ENCODE data around the gene GPR39.

The GPR39 gene

DNA sequence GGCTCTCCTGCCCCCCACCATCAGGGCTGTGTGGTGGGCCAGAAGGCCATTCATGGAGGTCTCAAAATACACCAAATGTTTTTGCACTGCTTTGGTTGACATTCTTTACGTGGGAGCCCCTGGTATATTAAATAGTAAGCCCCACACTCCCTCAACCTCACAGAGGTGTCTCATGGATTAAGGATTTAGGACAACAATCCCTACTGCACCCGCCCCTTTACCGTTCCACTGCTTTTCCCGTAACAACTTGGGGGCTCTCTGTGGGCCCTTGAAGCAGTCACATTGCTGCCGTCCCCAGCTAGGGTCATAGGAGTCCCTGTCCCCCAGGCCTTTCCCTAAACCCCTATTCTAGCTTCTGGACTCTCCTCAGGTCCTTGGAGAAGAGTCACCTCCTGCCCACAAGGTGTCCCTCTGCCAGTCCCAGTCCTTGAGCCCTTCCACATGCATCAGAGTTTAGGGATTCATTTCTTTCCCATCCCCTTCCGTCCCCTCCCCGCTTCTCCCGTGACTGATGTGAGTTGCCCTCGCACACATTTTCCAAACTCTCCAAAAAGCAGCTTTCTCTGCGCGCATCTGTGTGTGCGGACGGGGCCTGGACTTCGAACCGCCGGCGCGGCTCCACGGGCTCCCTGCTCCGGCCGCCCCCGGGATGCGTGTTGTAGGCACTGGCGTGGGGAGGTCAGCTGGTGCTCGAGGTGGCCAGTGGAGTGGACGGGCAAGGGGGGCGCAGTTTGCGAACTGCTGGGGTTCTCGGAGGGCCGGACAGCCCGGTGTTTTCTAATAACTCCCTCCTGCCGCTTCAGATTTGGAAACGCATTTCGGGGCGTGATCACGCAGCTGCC, 168.6 kb downstream of the GPR39 start:
- H3K9me3 ChIP-seq (ENCODE audit: control insufficient read depth in 5 of 5, low read length in 5 of 5): no peaks in the 10 kb centered on the region
- H3K36me3 ChIP-seq (ENCODE audit: control insufficient read depth in 5 of 5, insufficient read depth in 5 of 5, low read length in 5 of 5): no peaks in the 10 kb centered on the region
- no peak overlapping the region for H3K27ac ChIP-seq (ENCODE audit: low read depth, low read length)
- no peak overlapping the region for H3K4me3 ChIP-seq (ENCODE audit: low read depth in 1 of 5, low read length in 5 of 5)
- H3K9ac ChIP-seq (ENCODE audit: low read length in 5 of 5): no peak overlapping the region
- H3K4me1 ChIP-seq (ENCODE audit: control insufficient read depth in 5 of 5, insufficient read depth in 5 of 5, low read length in 5 of 5): no peaks in the 10 kb centered on the region
- no peaks in the 10 kb centered on the region for H3K27me3 ChIP-seq (ENCODE audit: control insufficient read depth in 5 of 5, insufficient read depth in 4 of 5, low read length in 5 of 5)

DNA sequence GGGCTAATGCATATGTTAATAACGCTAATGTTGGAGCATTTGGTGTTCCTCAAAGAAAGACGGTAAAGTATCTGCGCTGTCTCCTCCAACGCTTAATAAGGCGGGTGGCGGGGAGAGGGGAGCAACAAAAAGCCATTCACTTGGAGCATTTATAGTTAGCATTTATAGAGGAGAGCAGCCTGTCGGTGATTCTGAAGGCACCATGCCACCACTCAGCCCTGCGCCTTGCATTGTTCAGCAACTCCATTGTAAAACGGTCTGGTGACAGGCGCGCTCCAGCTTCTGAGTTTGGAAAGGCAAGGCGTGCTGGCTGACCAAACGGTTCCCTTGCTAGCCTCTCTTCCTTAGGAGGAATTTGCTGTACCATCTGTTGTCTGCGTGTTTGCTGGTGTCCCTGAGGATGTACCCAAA, 169.5 kb downstream of the GPR39 start:
- Histone ChIP-seq H3K27me3 (ENCODE audit: control insufficient read depth in 5 of 5, insufficient read depth in 4 of 5, low read length in 5 of 5) (no peaks in the 10 kb centered on the region), H3K27ac (ENCODE audit: low read depth, low read length) (no peak overlapping the region), H3K4me3 (ENCODE audit: low read depth in 1 of 5, low read length in 5 of 5) (no peak overlapping the region), H3K9ac (ENCODE audit: low read length in 5 of 5) (no peak overlapping the region), H3K9me3 (ENCODE audit: control insufficient read depth in 5 of 5, low read length in 5 of 5) (no peaks in the 10 kb centered on the region), H3K36me3 (ENCODE audit: control insufficient read depth in 5 of 5, insufficient read depth in 5 of 5, low read length in 5 of 5) (no peaks in the 10 kb centered on the region), H3K4me1 (ENCODE audit: control insufficient read depth in 5 of 5, insufficient read depth in 5 of 5, low read length in 5 of 5) (no peaks in the 10 kb centered on the region)

DNA sequence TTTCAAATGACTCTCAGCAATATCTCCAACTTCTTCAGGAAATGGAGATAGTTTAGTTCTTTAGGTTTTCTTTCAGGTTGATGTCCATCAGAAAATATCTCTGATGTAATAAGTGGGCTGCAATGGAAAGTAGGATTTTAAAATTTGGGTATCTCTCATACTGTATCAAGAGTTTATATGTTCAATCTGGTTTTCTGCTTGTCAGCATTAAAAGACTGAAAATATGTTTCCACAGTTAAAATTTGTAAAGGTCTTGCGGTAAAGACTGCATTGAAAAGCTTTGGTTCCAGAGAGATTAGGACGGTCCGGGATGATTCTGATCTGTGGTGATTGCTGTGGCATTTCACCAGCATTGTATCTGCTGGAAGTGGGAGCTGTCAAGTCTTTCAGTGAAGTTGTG, 170.2 kb downstream of the GPR39 start:
- Histone ChIP-seq H3K9ac (ENCODE audit: low read length in 5 of 5) (no peak overlapping the region), H3K9me3 (ENCODE audit: control insufficient read depth in 5 of 5, low read length in 5 of 5) (no peaks in the 10 kb centered on the region), H3K36me3 (ENCODE audit: control insufficient read depth in 5 of 5, insufficient read depth in 5 of 5, low read length in 5 of 5) (no peaks in the 10 kb centered on the region), H3K27me3 (ENCODE audit: control insufficient read depth in 5 of 5, insufficient read depth in 4 of 5, low read length in 5 of 5) (no peaks in the 10 kb centered on the region), H3K27ac (ENCODE audit: low read depth, low read length) (no peak overlapping the region), H3K4me3 (ENCODE audit: low read depth in 1 of 5, low read length in 5 of 5) (no peak overlapping the region), H3K4me1 (ENCODE audit: control insufficient read depth in 5 of 5, insufficient read depth in 5 of 5, low read length in 5 of 5) (no peaks in the 10 kb centered on the region)

DNA sequence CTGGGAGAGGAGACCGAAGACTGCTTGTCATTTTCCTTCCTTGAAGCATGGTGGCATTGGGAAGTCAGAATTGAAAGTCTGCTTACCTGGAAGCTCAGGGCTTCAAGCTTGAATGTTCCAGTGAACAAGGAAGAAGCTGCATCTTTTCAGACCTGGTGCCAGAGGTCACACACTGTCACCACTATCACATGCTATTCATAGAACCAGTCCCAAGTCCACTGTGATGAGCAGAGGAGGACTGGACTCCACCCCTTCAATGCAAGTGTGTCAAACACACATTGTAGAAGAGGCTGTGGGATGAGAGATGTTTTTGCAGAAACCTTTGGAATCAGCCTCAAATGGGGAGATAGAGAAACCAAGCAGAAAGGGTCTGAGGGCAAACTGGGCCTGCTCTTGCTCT, 172.0 kb downstream of the GPR39 start:
- Histone ChIP-seq H3K9me3 (ENCODE audit: control insufficient read depth in 5 of 5, low read length in 5 of 5) (no peaks in the 10 kb centered on the region), H3K27ac (ENCODE audit: low read depth, low read length) (no peak overlapping the region), H3K4me3 (ENCODE audit: low read depth in 1 of 5, low read length in 5 of 5) (no peak overlapping the region), H3K4me1 (ENCODE audit: control insufficient read depth in 5 of 5, insufficient read depth in 5 of 5, low read length in 5 of 5) (no peaks in the 10 kb centered on the region), H3K27me3 (ENCODE audit: control insufficient read depth in 5 of 5, insufficient read depth in 4 of 5, low read length in 5 of 5) (no peaks in the 10 kb centered on the region), H3K9ac (ENCODE audit: low read length in 5 of 5) (no peak overlapping the region), H3K36me3 (ENCODE audit: control insufficient read depth in 5 of 5, insufficient read depth in 5 of 5, low read length in 5 of 5) (no peaks in the 10 kb centered on the region)

DNA sequence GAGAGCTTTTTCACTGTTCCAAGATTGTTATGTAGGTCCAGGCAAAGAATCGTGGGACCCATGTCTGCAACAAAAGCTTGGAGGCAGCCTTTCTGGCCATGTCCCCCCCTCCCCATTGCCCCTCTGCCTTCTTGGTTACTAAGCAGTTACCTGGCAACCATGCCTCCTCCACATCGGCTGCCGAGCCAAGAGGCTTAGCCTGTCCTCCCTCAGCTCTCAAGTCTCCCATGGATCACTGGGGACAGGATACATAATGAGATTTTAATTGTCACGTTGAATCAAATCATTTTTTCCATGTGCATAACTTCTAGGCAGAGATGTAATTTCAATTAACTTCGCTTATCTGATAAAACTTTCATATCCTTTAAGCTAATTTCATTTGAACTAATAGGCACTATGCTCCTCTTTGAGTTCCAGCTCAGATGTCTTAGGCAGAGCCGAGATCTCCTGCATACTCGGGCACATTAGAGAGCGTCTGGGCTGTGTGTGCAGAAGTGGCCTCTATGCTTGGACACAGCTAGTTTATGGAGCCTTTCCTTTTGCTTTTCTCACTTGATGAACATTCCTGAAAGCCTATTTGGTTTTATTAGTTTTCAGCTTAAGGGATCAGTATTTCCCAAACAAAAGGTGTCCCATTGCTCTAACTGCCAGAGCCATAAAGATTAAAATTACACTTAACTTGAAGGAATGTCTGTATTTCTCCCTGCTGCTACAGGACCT, 172.7 kb downstream of the GPR39 start:
- Histone ChIP-seq H3K9me3 (ENCODE audit: control insufficient read depth in 5 of 5, low read length in 5 of 5) (no peaks in the 10 kb centered on the region), H3K27ac (ENCODE audit: low read depth, low read length) (no peak overlapping the region), H3K4me1 (ENCODE audit: control insufficient read depth in 5 of 5, insufficient read depth in 5 of 5, low read length in 5 of 5) (no peaks in the 10 kb centered on the region), H3K27me3 (ENCODE audit: control insufficient read depth in 5 of 5, insufficient read depth in 4 of 5, low read length in 5 of 5) (no peaks in the 10 kb centered on the region), H3K4me3 (ENCODE audit: low read depth in 1 of 5, low read length in 5 of 5) (no peak overlapping the region), H3K9ac (ENCODE audit: low read length in 5 of 5) (no peak overlapping the region), H3K36me3 (ENCODE audit: control insufficient read depth in 5 of 5, insufficient read depth in 5 of 5, low read length in 5 of 5) (no peaks in the 10 kb centered on the region)

DNA sequence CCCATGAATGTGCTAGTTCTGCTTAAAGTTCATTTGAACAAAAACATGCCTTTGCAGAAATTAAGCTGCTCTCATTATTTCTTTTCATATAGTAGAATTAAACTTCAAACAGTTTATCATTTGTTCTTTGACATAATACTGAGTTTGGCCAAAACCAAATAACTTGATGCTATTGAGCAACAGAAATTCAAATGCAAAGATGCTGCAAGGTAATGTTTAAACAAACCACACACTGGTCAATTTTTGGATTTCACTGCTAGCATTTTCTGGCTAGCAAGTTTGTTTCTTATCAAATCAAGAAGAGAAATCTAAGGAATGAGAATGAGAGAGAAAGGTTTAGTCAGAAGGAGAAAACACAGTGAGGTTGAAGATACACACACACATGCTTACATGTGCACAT, 173.4 kb downstream of the GPR39 start:
- H3K9me3 ChIP-seq (ENCODE audit: control insufficient read depth in 5 of 5, low read length in 5 of 5): no peaks in the 10 kb centered on the region
- no peaks in the 10 kb centered on the region for H3K27me3 ChIP-seq (ENCODE audit: control insufficient read depth in 5 of 5, insufficient read depth in 4 of 5, low read length in 5 of 5)
- H3K4me3 ChIP-seq (ENCODE audit: low read depth in 1 of 5, low read length in 5 of 5): no peak overlapping the region
- H3K36me3 ChIP-seq (ENCODE audit: control insufficient read depth in 5 of 5, insufficient read depth in 5 of 5, low read length in 5 of 5): no peaks in the 10 kb centered on the region
- H3K9ac ChIP-seq (ENCODE audit: low read length in 5 of 5): no peak overlapping the region
- H3K4me1 ChIP-seq (ENCODE audit: control insufficient read depth in 5 of 5, insufficient read depth in 5 of 5, low read length in 5 of 5): no peaks in the 10 kb centered on the region
- no peak overlapping the region for H3K27ac ChIP-seq (ENCODE audit: low read depth, low read length)

DNA sequence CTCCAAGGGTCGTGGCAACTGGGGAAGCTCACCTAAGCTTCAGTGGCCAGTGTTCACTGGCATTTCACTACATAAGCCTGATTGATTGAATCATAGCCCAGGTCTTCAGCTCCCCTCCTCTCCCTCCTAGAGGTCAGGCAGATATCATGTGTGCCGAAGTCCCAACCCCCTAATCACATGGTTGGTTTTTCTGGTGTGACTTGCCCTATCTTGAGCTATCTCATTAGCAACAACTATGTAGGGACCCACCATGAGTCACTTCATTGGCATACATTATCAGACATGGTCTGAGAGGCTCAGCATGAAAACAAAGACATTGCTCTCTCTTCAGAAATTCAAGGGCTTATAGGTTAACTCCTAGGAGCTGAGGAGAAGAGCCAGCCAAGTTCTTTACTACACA, 176.6 kb downstream of the GPR39 start:
- peaks cover 0 to 5% (median 4%) of the 10 kb centered on the region in 5 donors for H3K9me3 ChIP-seq (ENCODE audit: control insufficient read depth in 5 of 5, low read length in 5 of 5)
- H3K27ac ChIP-seq (ENCODE audit: low read depth, low read length): no peak overlapping the region
- H3K36me3 ChIP-seq (ENCODE audit: control insufficient read depth in 5 of 5, insufficient read depth in 5 of 5, low read length in 5 of 5): no peaks in the 10 kb centered on the region
- H3K9ac ChIP-seq (ENCODE audit: low read length in 5 of 5): no peak overlapping the region
- no peak overlapping the region for H3K4me3 ChIP-seq (ENCODE audit: low read depth in 1 of 5, low read length in 5 of 5)
- no peaks in the 10 kb centered on the region for H3K27me3 ChIP-seq (ENCODE audit: control insufficient read depth in 5 of 5, insufficient read depth in 4 of 5, low read length in 5 of 5)
- no peaks in the 10 kb centered on the region for H3K4me1 ChIP-seq (ENCODE audit: control insufficient read depth in 5 of 5, insufficient read depth in 5 of 5, low read length in 5 of 5)

DNA sequence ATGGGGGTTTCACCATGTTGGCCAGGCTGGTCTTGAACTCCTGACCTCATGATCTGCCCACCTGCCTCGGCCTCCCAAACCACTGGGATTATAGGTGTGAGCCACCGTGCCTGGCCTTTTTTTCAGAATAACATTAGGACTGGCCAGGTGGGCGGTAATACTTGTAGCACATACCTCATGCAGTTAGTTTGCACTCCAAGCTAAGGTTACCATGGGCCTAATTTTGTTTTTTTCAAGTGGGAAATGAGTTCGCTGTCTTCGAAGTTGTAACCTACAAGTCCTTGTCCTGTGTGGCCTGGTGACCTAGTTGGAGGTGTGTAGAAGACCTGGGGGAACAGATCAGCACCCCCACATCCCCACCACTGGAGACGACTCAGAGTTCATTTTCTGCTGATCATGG, 178.6 kb downstream of the GPR39 start:
- Histone ChIP-seq H3K4me3 (ENCODE audit: low read depth in 1 of 5, low read length in 5 of 5) (no peak overlapping the region), H3K27ac (ENCODE audit: low read depth, low read length) (no peak overlapping the region), H3K4me1 (ENCODE audit: control insufficient read depth in 5 of 5, insufficient read depth in 5 of 5, low read length in 5 of 5) (no peaks in the 10 kb centered on the region), H3K9me3 (ENCODE audit: control insufficient read depth in 5 of 5, low read length in 5 of 5) (peaks cover 0 to 5% (median 4%) of the 10 kb centered on the region in 5 donors), H3K9ac (ENCODE audit: low read length in 5 of 5) (no peak overlapping the region), H3K27me3 (ENCODE audit: control insufficient read depth in 5 of 5, insufficient read depth in 4 of 5, low read length in 5 of 5) (no peaks in the 10 kb centered on the region), H3K36me3 (ENCODE audit: control insufficient read depth in 5 of 5, insufficient read depth in 5 of 5, low read length in 5 of 5) (no peaks in the 10 kb centered on the region)

DNA sequence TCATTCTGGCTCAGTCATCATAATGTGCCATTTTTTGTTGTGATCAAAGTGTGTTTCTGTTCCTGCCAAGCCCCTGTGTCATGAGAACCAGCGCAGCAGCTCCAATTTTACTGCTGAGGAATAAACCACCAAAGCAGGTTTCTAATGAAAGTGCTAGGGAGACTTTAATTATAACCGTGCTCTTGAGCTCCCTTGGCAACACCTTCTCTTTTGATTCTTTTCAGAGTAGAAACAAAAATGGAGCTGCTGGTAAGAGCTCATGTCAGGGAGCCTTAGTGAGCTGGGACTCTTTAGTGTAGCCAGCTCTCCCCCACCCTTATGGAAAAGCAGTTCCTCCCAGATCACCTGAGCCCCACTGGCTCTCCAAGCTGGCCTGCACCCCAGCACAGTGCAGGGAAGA, 179.1 kb downstream of the GPR39 start:
- H3K9ac ChIP-seq (ENCODE audit: low read length in 5 of 5): no peak overlapping the region
- no peaks in the 10 kb centered on the region for H3K4me1 ChIP-seq (ENCODE audit: control insufficient read depth in 5 of 5, insufficient read depth in 5 of 5, low read length in 5 of 5)
- H3K27ac ChIP-seq (ENCODE audit: low read depth, low read length): no peak overlapping the region
- no peaks in the 10 kb centered on the region for H3K36me3 ChIP-seq (ENCODE audit: control insufficient read depth in 5 of 5, insufficient read depth in 5 of 5, low read length in 5 of 5)
- H3K27me3 ChIP-seq (ENCODE audit: control insufficient read depth in 5 of 5, insufficient read depth in 4 of 5, low read length in 5 of 5): no peaks in the 10 kb centered on the region
- no peak overlapping the region for H3K4me3 ChIP-seq (ENCODE audit: low read depth in 1 of 5, low read length in 5 of 5)
- peaks cover 0 to 5% (median 4%) of the 10 kb centered on the region in 5 donors for H3K9me3 ChIP-seq (ENCODE audit: control insufficient read depth in 5 of 5, low read length in 5 of 5)

DNA sequence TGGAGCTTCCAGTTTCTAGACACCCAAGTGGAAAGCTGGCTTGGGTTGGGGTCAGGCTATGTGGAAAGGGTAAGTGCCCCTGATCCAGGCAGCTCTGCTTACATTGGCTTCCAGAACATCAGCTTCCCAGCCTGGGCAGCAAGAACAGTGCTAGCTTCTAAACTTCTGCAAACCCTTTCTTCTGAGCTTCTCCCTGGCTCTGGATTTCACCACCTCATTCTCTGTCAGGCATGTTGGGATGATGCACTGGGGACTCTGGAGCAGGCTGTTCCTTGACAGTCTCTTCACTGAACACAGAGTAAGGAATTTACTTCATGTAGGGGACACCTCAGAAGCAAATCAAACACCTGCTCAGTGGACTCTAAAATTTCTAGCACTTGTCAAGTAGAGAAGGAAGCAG, 180.6 kb downstream of the GPR39 start:
- no peaks in the 10 kb centered on the region for H3K36me3 ChIP-seq (ENCODE audit: control insufficient read depth in 5 of 5, insufficient read depth in 5 of 5, low read length in 5 of 5)
- peaks cover 0 to 5% (median 4%) of the 10 kb centered on the region in 5 donors for H3K9me3 ChIP-seq (ENCODE audit: control insufficient read depth in 5 of 5, low read length in 5 of 5)

More for the DNA sequence above, 180.6 kb downstream of the GPR39 start:
- H3K4me1 ChIP-seq (ENCODE audit: control insufficient read depth in 5 of 5, insufficient read depth in 5 of 5, low read length in 5 of 5): no peaks in the 10 kb centered on the region
- H3K27me3 ChIP-seq (ENCODE audit: control insufficient read depth in 5 of 5, insufficient read depth in 4 of 5, low read length in 5 of 5): no peaks in the 10 kb centered on the region
- H3K9ac ChIP-seq (ENCODE audit: low read length in 5 of 5): no peak overlapping the region
- no peak overlapping the region for H3K4me3 ChIP-seq (ENCODE audit: low read depth in 1 of 5, low read length in 5 of 5)
- no peak overlapping the region for H3K27ac ChIP-seq (ENCODE audit: low read depth, low read length)

Data from subcutaneous abdominal adipose tissue (tissue), 5 donors.